K562 (cell line): ENCODE results near the gene LIMS2. TPM values are rescaled to one million over a fixed set of nuclear protein-coding genes. Genes with fewer than 3 reads are reported as not detected.

Experiments used
- ATAC-seq: fragments of 200-7000 bp; cut with Tn5 transposase; 3 replicates; pipeline ENCODE4 v1.9.1; 2020; ENCODE audit warnings: moderate library complexity
- BruUV-seq: library from RNA; stranded (reverse); fragments of 400-500 nt; replicated peaks from 2 replicates; lab custom pipeline; 2021; lab: Mats Ljungman, UMichigan
- CTCF ChIA-PET: fragments of 300-600 bp; formaldehyde crosslinking; extraction: SDS; loops from one replicate; lab custom pipeline; 2021; ENCODE audit warnings: low intra/inter-chr PET ratio; lab: Yijun Ruan, JAX
- POLR2A ChIA-PET: fragments of 300-600, 350-650 bp; sonication (Branson Sonifier 250); formaldehyde crosslinking; extraction: SDS; loops from one replicate; lab custom pipeline; 2021; ENCODE audit warnings: antibody characterized with exemption, inconsistent platforms; lab: Yijun Ruan, JAX
- DNase-seq, 4 experiments: peaks; one replicate each; pipeline versions ENCODE4 v3.0.0 to v3.0.0-alpha.2; 2011 to 2018; ENCODE audit warnings: low spot score in 3 of 4, mixed read lengths in 3 of 4; ENCODE audit errors: extremely low read depth in 1 of 4
- FAIRE-seq: peaks from 2 replicates; lab custom pipeline; 2011; peaks lifted over from hg19 to GRCh38; lab: Jason Lieb, UNC
- H2AFZ ChIP-seq: 2 replicates; pipeline ENCODE4 v1.6.0; 2011; ENCODE audit warnings: low read depth, low read length, control low read depth, inconsistent platforms
- H3K27ac ChIP-seq: fragments of 200-600 bp; 3 replicates; pipeline ENCODE4 v1.8.0; 2011; ENCODE audit warnings: low read depth, mild to moderate bottlenecking, control low read depth, inconsistent platforms, low read length, moderate library complexity, mixed read lengths; ENCODE audit errors: extremely low read depth
- H3K27me3 ChIP-seq, 2 experiments: fragments of 300-600 bp in 1 of 2; 2 replicates in 1 of 2; 3 replicates in 1 of 2; pipeline versions ENCODE4 v1.6.0 to v1.8.0; 2011; ENCODE audit warnings: inconsistent platforms in 2 of 2, low read length in 2 of 2, mild to moderate bottlenecking in 1 of 2, mixed read lengths in 1 of 2, moderate library complexity in 1 of 2; ENCODE audit not compliant: control insufficient read depth in 2 of 2, insufficient read depth in 2 of 2
- H3K36me3 ChIP-seq: fragments of 300-600 bp; 3 replicates; pipeline ENCODE4 v1.8.0; 2011; ENCODE audit warnings: mild to moderate bottlenecking, low read length, inconsistent platforms; ENCODE audit not compliant: control insufficient read depth, insufficient read depth
- H3K4me1 ChIP-seq, 2 experiments: fragments of 200-600 bp in 1 of 2; replicated peaks in 1 of 2; 2 replicates in 1 of 2; 3 replicates in 1 of 2; pipeline versions ENCODE4 v1.5.1 to v1.8.0; 2011; ENCODE audit warnings: inconsistent platforms in 2 of 2, low read length in 2 of 2, mild to moderate bottlenecking in 1 of 2, mixed read lengths in 1 of 2, moderate library complexity in 1 of 2; ENCODE audit not compliant: control insufficient read depth in 2 of 2, insufficient read depth in 2 of 2
- H3K4me2 ChIP-seq: 2 replicates; pipeline ENCODE4 v1.6.1; 2011; ENCODE audit warnings: low read length, control low read depth, inconsistent platforms, mixed read lengths; ENCODE audit not compliant: insufficient read depth
- H3K4me3 ChIP-seq: fragments of 200-600 bp; sonication (generic), shearing (Covaris generic); 2 replicates; pipeline ENCODE4 v1.5.1; 2016; ENCODE audit warnings: control low read depth, inconsistent platforms
- H3K79me2 ChIP-seq: fragments of 200-600 bp; 3 replicates; pipeline ENCODE4 v1.8.0; 2011; ENCODE audit warnings: low read length, inconsistent platforms; ENCODE audit not compliant: control insufficient read depth, insufficient read depth
- H3K9ac ChIP-seq, 2 experiments: 2 replicates each; pipeline versions ENCODE4 v1.6.0 to v1.6.1; 2011; ENCODE audit warnings: low read depth in 2 of 2, low read length in 2 of 2, control low read depth in 1 of 2, inconsistent platforms in 1 of 2, mild to moderate bottlenecking in 1 of 2, mixed read lengths in 1 of 2; ENCODE audit not compliant: insufficient read depth in 1 of 2
- H3K9me1 ChIP-seq: one replicate; pipeline ENCODE4 v1.6.0; 2011; ENCODE audit warnings: inconsistent platforms, mild to moderate bottlenecking, low read length, moderate library complexity; ENCODE audit not compliant: control insufficient read depth, insufficient read depth
- H3K9me3 ChIP-seq: replicated peaks from 2 replicates; pipeline ENCODE4 v1.5.1; 2011; ENCODE audit warnings: low read depth, low read length, inconsistent platforms; ENCODE audit not compliant: control insufficient read depth, insufficient read depth
- H4K20me1 ChIP-seq: replicated peaks from 2 replicates; pipeline ENCODE4 v1.6.1; 2011; ENCODE audit warnings: low read length, inconsistent platforms, mixed read lengths; ENCODE audit not compliant: control insufficient read depth, insufficient read depth
- BDP1 ChIP-seq: IDR thresholded peaks from 3 replicates; pipeline ENCODE4 v1.6.1; 2011; ENCODE audit not compliant: insufficient read length, insufficient read depth
- CREBBP ChIP-seq: IDR thresholded peaks from one replicate; pipeline ENCODE4 v1.6.1; 2012; ENCODE audit warnings: low read depth, mild to moderate bottlenecking, control low read depth, inconsistent platforms, low read length
- LCOR ChIP-seq: sonication (generic); formaldehyde crosslinking; IDR thresholded peaks from 2 replicates; pipeline ENCODE4 v1.8.0; 2022; ENCODE audit warnings: mild to moderate bottlenecking, missing genetic modification reagents
- NEUROD1 ChIP-seq: fragments of 150-350 bp; IDR thresholded peaks from 2 replicates; pipeline ENCODE4 v1.6.1; 2014; ENCODE audit warnings: borderline replicate concordance, low read length, low read depth; ENCODE audit not compliant: partially characterized antibody
- POLR2H ChIP-seq: IDR thresholded peaks from 2 replicates; pipeline ENCODE4 v1.6.1; 2016; ENCODE audit warnings: missing genetic modification characterization, low read depth, mild to moderate bottlenecking, control low read depth, missing compliant biosample characterization, moderate library complexity
- ZNF778 ChIP-seq: fragments of 450-650 bp; formaldehyde crosslinking; IDR thresholded peaks from 2 replicates; pipeline ENCODE4 v1.4.0; 2020; ENCODE audit warnings: mild to moderate bottlenecking, moderate library complexity
- WGBS: fragments of 100-300 bp; shearing (Covaris generic); methylation state at CpG from one replicate; pipeline ENCODE4 v1.1.6; 2016; ENCODE audit warnings: low coverage, mixed read lengths; ENCODE audit not compliant: insufficient coverage; ENCODE audit errors: missing lambda C conversion rate; 5-methylcytosine and 5-hydroxymethylcytosine counted together
- in situ Hi-C: fragments of 300-500 bp; cut with MboI; formaldehyde crosslinking; loops from 4 replicates; pipeline ENCODE4 v1.15.0; 2018; ENCODE audit warnings: inconsistent platforms, mixed read lengths
- intact Hi-C: fragments of 100-400 bp; cut with micrococcal nuclease; formaldehyde crosslinking; loops from 2 replicates; pipeline ENCODE4 v1.14.2; 2022
- polyA plus RNA-seq, 8 experiments: library from polyadenylated mRNA; depleted of rRNA in 4 of 8; stranded (reverse) in 5 of 8; unstranded in 3 of 8; fragments of >200 nt; fragmentation: Nextera tagmentation in 2 of 8; fragmentation: Illumina TruSeq in 1 of 8; extraction: Ambion mirVana in 2 of 8; extraction: Trizol in 1 of 8; gene quantifications; 2 replicates each; pipeline versions ENCODE4 v1.2.1 to v1.2.3, GENCODE V29; 2011 to 2014; ENCODE audit warnings: inconsistent platforms in 1 of 8, missing spikeins in 1 of 8
- total RNA-seq, 7 experiments: library from RNA; depleted of rRNA in 6 of 7; stranded (reverse); fragments of >200 nt in 6 of 7; fragmentation: Illumina TruSeq in 2 of 7; extraction: Trizol in 2 of 7; gene quantifications; 2 replicates each; pipeline versions ENCODE4 v1.2.1 to v1.2.3, GENCODE V29; 2011 to 2021; ENCODE audit warnings: low replicate concordance in 1 of 7
- TF ChIP-seq, protein P1 (sequence below): sonication (generic); IDR thresholded peaks from 2 replicates; pipeline ENCODE4 v1.6.1; 2016
- TF ChIP-seq, protein P2 (sequence below): fragments of 450-650 bp; IDR thresholded peaks from 2 replicates; pipeline ENCODE4 v1.6.1; 2016; ENCODE audit warnings: low read depth, mild to moderate bottlenecking, moderate library complexity

The LIMS2 gene
- total and polyA plus RNA-seq, 9 of the 15 experiments (the other 6 are each of a cell fraction or from before 2014, with no cell fraction given), result 0.04 to 0.22 TPM; not detected in 7

DNA sequence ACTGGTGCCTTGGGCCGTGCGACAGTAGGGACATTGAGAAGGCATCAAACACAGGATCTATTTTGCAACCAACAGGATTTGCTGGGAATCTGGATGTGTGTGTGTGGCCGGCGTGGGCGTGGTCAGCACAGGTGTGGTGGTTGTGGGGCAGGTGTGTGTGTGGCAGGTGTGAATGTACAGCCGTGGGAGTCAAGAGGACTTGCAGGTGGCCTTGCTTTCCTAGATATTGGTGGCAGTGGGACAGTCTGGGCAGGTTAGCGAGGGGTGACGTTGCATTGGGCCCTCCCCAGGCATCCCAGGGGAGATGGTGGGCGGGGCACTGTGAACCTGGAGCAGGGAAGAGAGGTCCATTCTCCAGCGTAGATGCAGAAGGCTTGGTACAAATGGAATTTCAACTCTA, 3.2 kb upstream of the LIMS2 start (continued):
- TF ChIP-seq BDP1, result no peak
- TF ChIP-seq, protein P1, sequence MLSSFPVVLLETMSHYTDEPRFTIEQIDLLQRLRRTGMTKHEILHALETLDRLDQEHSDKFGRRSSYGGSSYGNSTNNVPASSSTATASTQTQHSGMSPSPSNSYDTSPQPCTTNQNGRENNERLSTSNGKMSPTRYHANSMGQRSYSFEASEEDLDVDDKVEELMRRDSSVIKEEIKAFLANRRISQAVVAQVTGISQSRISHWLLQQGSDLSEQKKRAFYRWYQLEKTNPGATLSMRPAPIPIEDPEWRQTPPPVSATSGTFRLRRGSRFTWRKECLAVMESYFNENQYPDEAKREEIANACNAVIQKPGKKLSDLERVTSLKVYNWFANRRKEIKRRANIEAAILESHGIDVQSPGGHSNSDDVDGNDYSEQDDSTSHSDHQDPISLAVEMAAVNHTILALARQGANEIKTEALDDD, result no peak
- no peak for TF ChIP-seq POLR2H
- TF ChIP-seq, protein P2, sequence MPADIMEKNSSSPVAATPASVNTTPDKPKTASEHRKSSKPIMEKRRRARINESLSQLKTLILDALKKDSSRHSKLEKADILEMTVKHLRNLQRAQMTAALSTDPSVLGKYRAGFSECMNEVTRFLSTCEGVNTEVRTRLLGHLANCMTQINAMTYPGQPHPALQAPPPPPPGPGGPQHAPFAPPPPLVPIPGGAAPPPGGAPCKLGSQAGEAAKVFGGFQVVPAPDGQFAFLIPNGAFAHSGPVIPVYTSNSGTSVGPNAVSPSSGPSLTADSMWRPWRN, result no peak
- TF ChIP-seq LCOR (CRISPR knock-in tag), result no peak

DNA sequence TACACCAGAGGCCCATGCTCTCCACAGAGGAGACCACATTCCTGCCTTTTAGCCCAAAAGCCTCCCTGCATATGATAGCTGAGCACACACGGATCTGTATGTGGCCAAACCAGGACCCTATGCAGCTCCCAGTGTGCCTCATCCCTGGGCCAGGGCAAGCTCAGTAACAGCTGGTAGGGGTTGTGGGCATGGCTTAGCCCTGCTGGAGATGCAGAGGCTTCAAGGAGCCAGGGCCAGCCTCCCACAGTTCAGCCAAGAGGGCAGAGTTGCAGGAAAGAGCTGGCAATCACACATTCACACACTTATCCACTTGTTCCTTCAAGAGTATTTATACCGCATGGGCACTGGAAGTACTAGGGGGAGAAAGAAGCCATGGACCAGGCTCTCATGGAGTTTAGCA, 1.6 kb upstream of the LIMS2 start:
- BruUV-seq, result no TSS peak
- POLR2A ChIA-PET, result interaction anchor here (0.6 to 0.9 kb wide), 5 partner anchors 14 to 1660 kb away, joined by 3 to 5 read pairs (median 4); no protein-coding TSS in a partner anchor
- Histone ChIP-seq H3K27me3 (peaks cover 64 to 82% of the 10 kb centered on the region in 2 experiments), H3K36me3 (no peaks in the 10 kb centered on the region), H3K27ac (no peak overlapping the region), H4K20me1 (peaks cover 12% of the 10 kb centered on the region; the same call in 1 of the 2 replicates), H3K9ac (no peak overlapping the region), H3K79me2 (no peaks in the 10 kb centered on the region), H2AFZ (no peak overlapping the region), H3K4me2 (no peak overlapping the region), H3K9me1 (no peaks in the 10 kb centered on the region), H3K4me3 (no peak overlapping the region), H3K4me1 (peaks cover 0 to 25% of the 10 kb centered on the region in 2 experiments; a peak in 2 of 5 replicates), H3K9me3 (no peaks in the 10 kb centered on the region)
- intact Hi-C loops (no loop called here), in situ Hi-C loops (no loop called here)
- 7% methylated on average over 2 of the region's 2 CpGs for WGBS
- ATAC-seq (no peak), FAIRE-seq (no peak), DNase-seq (no peak)
- no peak for TF ChIP-seq CREBBP
- no peak for TF ChIP-seq NEUROD1
- TF ChIP-seq ZNF778 (CRISPR knock-in tag), result no peak
- CTCF ChIA-PET, result no interaction called here
